ENCODE measurements around the gene PIGC. TPM values are rescaled to one million over a fixed set of nuclear protein-coding genes. Genes with fewer than 3 reads are reported as not detected.

PIGC gene
- total RNA-seq, 4 donors from 2014 or later = 9.6 to 13.7 (median 12.8) TPM

GRCh38 chr1:172487550-172487949 lies 43.7 kb upstream of the PIGC start:
- no peaks in the 10 kb centered on the region for H3K36me3 ChIP-seq
- H3K4me3 ChIP-seq = no peak overlapping the region
- in situ Hi-C loops (cut with MboI; ENCODE audit: low sequenced_read_pairs in 4 of 4) (no loop called here), intact Hi-C loops (cut with DNase I; ENCODE audit: low total_unique reads) (no loop called here)
- DNase-seq (no peak), ATAC-seq (no peak)
- H3K9me3 ChIP-seq = no peaks in the 10 kb centered on the region
- no peak overlapping the region for H3K27ac ChIP-seq
- no peaks in the 10 kb centered on the region for H3K4me1 ChIP-seq
- no peak for TF ChIP-seq CTCF (IDR thresholded peaks at IDR 0.05 in 4 of 5, conservative IDR thresholded peaks at IDR 0.05 in 1 of 5)
- no peak for TF ChIP-seq POLR2A (IDR thresholded peaks at IDR 0.05)
- peaks cover 0 to 5% (median 0%) of the 10 kb centered on the region in 3 donors for H3K27me3 ChIP-seq

GRCh38 chr1:172486805-172487454 lies 43.1 kb upstream of the PIGC start:
- Histone ChIP-seq H3K36me3 (no peaks in the 10 kb centered on the region), H3K4me1 (no peaks in the 10 kb centered on the region), H3K27me3 (peaks cover 0 to 5% (median 0%) of the 10 kb centered on the region in 3 donors), H3K27ac (no peak overlapping the region), H3K9me3 (no peaks in the 10 kb centered on the region), H3K4me3 (no peak overlapping the region)
- in situ Hi-C loops (cut with MboI; ENCODE audit: low sequenced_read_pairs in 4 of 4) = no loop called here
- intact Hi-C loops (cut with DNase I; ENCODE audit: low total_unique reads) = no loop called here
- no peak for ATAC-seq
- no peak for TF ChIP-seq POLR2A (IDR thresholded peaks at IDR 0.05)
- no peak for DNase-seq

GRCh38 chr1:172485626-172486025 lies 41.8 kb upstream of the PIGC start:
- no peaks in the 10 kb centered on the region for H3K36me3 ChIP-seq
- H3K4me1 ChIP-seq = peaks cover 0 to 1% of the 10 kb centered on the region in 2 donors
- ATAC-seq = no peak
- H3K27ac ChIP-seq = no peak overlapping the region
- no peaks in the 10 kb centered on the region for H3K9me3 ChIP-seq
- intact Hi-C loops (cut with DNase I; ENCODE audit: low total_unique reads) (no loop called here), in situ Hi-C loops (cut with MboI; ENCODE audit: low sequenced_read_pairs in 4 of 4) (no loop called here)
- H3K27me3 ChIP-seq = peaks cover 0 to 5% (median 0%) of the 10 kb centered on the region in 3 donors
- DNase-seq = no peak
- TF ChIP-seq POLR2A (IDR thresholded peaks at IDR 0.05) = no peak
- TF ChIP-seq CTCF (IDR thresholded peaks at IDR 0.05 in 4 of 5, conservative IDR thresholded peaks at IDR 0.05 in 1 of 5) = no peak
- H3K4me3 ChIP-seq = no peak overlapping the region

GRCh38 chr1:172484252-172484651 lies 40.4 kb upstream of the PIGC start:
- no peak for TF ChIP-seq CTCF (IDR thresholded peaks at IDR 0.05 in 4 of 5, conservative IDR thresholded peaks at IDR 0.05 in 1 of 5)
- no peak for TF ChIP-seq POLR2A (IDR thresholded peaks at IDR 0.05)
- ATAC-seq = no peak
- Histone ChIP-seq H3K36me3 (no peaks in the 10 kb centered on the region), H3K4me1 (peaks cover 0 to 6% of the 10 kb centered on the region in 2 donors), H3K27me3 (peaks cover 0 to 5% (median 0%) of the 10 kb centered on the region in 3 donors), H3K4me3 (no peak overlapping the region), H3K9me3 (no peaks in the 10 kb centered on the region), H3K27ac (no peak overlapping the region)
- no peak for DNase-seq
- in situ Hi-C loops (cut with MboI; ENCODE audit: low sequenced_read_pairs in 4 of 4) = no loop called here
- intact Hi-C loops (cut with DNase I; ENCODE audit: low total_unique reads) = no loop called here

GRCh38 chr1:172483448-172483847 lies 39.6 kb upstream of the PIGC start:
- in situ Hi-C loops (cut with MboI; ENCODE audit: low sequenced_read_pairs in 4 of 4) = no loop called here
- Histone ChIP-seq H3K36me3 (no peaks in the 10 kb centered on the region), H3K4me1 (peaks cover 0 to 6% of the 10 kb centered on the region in 2 donors), H3K27ac (no peak overlapping the region), H3K27me3 (no peaks in the 10 kb centered on the region), H3K9me3 (no peaks in the 10 kb centered on the region), H3K4me3 (no peak overlapping the region)
- intact Hi-C loops (cut with DNase I; ENCODE audit: low total_unique reads) = no loop called here
- ATAC-seq (no peak), DNase-seq (no peak)
- no peak for TF ChIP-seq CTCF (IDR thresholded peaks at IDR 0.05 in 4 of 5, conservative IDR thresholded peaks at IDR 0.05 in 1 of 5)
- TF ChIP-seq POLR2A (IDR thresholded peaks at IDR 0.05) = no peak
